ENCODE data around the gene PRPF31.

PRPF31 gene

DNA sequence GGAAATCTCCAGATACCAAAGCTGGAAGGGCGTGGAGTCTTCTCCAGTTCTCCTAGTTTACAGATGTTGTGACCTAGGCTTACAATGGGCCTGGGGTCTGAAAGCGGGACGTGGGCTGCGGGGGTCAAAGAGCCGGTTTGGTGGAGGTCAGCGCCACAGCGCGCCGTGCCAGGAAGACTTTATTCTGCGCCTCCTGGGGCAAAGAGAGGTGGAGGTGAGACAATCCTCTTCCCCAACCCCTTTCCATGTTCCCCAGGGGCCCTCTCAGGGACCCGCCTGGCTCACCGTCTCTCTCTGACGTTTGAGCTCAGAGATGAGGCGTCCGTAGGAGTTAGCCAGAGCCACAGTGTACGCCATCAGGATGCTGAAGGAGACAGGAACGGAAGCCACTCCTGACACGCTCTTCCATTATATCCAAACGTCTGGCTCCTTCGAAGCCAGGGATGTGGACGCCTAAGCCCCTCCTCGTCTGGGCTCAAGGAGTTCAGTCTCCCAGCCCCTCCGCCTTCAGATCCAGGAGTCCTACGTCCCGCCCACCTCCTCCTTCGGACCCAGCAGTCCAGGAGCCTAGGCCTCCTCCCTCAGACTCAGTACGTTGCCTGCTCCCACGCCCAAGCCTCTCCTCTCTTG is 44.7 kb downstream of the PRPF31 start:
- Histone ChIP-seq H4K8ac (ENCODE audit: low read depth, low read length) (no peak overlapping the region), H3K14ac (ENCODE audit: low read length) (no peak overlapping the region), H3K4me3 (ENCODE audit: low read length in 2 of 2) (peak overlapping the region; percentile 62 to 79), H3K23ac (ENCODE audit: low read depth, low read length, poor library complexity) (peak overlapping the region; percentile 13), H2AK5ac (ENCODE audit: low read depth, low read length) (peak overlapping the region; percentile 58), H2BK15ac (ENCODE audit: low read length) (peak overlapping the region; percentile 10), H3K9me3 (replicated peaks in 1 of 2; ENCODE audit: control insufficient read depth in 2 of 2, insufficient read depth in 1 of 2, low read depth in 1 of 2, low read length in 2 of 2) (peaks cover 12 to 20% of the 10 kb centered on the region in 2 donors), H3K36me3 (replicated peaks in 1 of 2; ENCODE audit: control insufficient read depth in 2 of 2, insufficient read depth in 2 of 2, low read length in 2 of 2) (peaks cover 18 to 34% of the 10 kb centered on the region in 2 donors), H3K9ac (ENCODE audit: low read depth, low read length, poor library complexity) (peak overlapping the region; percentile 86), H3K18ac (ENCODE audit: low read length) (peak overlapping the region; percentile 74), H2AFZ (ENCODE audit: low read length) (peak overlapping the region; percentile 91), H2BK5ac (ENCODE audit: low read length) (no peak overlapping the region), H4K91ac (ENCODE audit: low read depth, low read length, poor library complexity) (no peak overlapping the region), H3K4me1 (ENCODE audit: control insufficient read depth in 2 of 2, insufficient read depth in 1 of 2, low read depth in 1 of 2, low read length in 2 of 2) (peaks cover 12 to 14% of the 10 kb centered on the region in 2 donors), H3K27me3 (ENCODE audit: control insufficient read depth in 3 of 3, insufficient read depth in 3 of 3, low read depth in 1 of 3, low read length in 3 of 3) (peaks cover 0 to 3% (median 0%) of the 10 kb centered on the region in 3 experiments), H3K4ac (ENCODE audit: low read length) (no peak overlapping the region), H3K79me1 (ENCODE audit: low read depth, low read length) (no peaks in the 10 kb centered on the region), H2BK120ac (ENCODE audit: low read depth, low read length) (no peak overlapping the region), H3K4me2 (ENCODE audit: insufficient read depth, low read length, poor library complexity, severe bottlenecking) (peak overlapping the region; percentile 85), H3K27ac (replicated peaks; ENCODE audit: low read length) (peak overlapping the region; percentile 51), H2BK12ac (ENCODE audit: low read length) (no peak overlapping the region)
- DNase-seq (ENCODE audit: low spot score) = no peak
- WGBS, 2 donors (ENCODE audit: extremely low coverage in 2 of 2, insufficient read length in 2 of 2, insufficient replicate concordance in 1 of 2) = no CpG with 5 or more reads among the region's 28 CpGs

DNA sequence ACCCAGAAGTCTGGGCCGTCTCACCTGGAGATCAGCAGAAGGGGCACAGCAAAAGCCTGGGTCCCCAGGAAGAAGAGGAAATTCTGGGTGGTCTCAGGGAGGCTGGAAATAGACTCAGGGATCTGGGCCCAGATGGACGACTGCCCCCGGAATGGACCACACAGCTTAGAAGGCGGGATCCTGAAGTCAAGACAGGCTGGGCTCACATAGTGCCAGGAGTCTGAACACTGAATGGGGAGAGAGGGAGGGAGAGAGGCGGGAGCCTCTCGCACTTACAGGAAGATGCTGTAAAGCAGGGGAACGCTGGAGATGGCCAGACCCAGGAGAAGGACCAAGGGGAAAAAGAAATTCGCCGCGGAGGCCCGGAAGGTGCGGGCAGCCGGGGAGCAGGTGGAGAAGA is 45.3 kb downstream of the PRPF31 start:
- Histone ChIP-seq H2AK5ac (ENCODE audit: low read depth, low read length) (peak overlapping the region; percentile 58), H3K4me2 (ENCODE audit: insufficient read depth, low read length, poor library complexity, severe bottlenecking) (peak overlapping the region; percentile 85), H3K4me1 (ENCODE audit: control insufficient read depth in 2 of 2, insufficient read depth in 1 of 2, low read depth in 1 of 2, low read length in 2 of 2) (peaks cover 12 to 14% of the 10 kb centered on the region in 2 donors), H3K23ac (ENCODE audit: low read depth, low read length, poor library complexity) (peak overlapping the region; percentile 13), H3K27me3 (ENCODE audit: control insufficient read depth in 3 of 3, insufficient read depth in 3 of 3, low read depth in 1 of 3, low read length in 3 of 3) (peaks cover 0 to 3% (median 0%) of the 10 kb centered on the region in 3 experiments), H3K18ac (ENCODE audit: low read length) (no peak overlapping the region), H2BK5ac (ENCODE audit: low read length) (no peak overlapping the region), H4K8ac (ENCODE audit: low read depth, low read length) (no peak overlapping the region), H2BK12ac (ENCODE audit: low read length) (no peak overlapping the region), H4K91ac (ENCODE audit: low read depth, low read length, poor library complexity) (no peak overlapping the region), H3K36me3 (replicated peaks in 1 of 2; ENCODE audit: control insufficient read depth in 2 of 2, insufficient read depth in 2 of 2, low read length in 2 of 2) (peaks cover 17 to 29% of the 10 kb centered on the region in 2 donors), H3K14ac (ENCODE audit: low read length) (no peak overlapping the region), H3K79me1 (ENCODE audit: low read depth, low read length) (no peaks in the 10 kb centered on the region), H2BK120ac (ENCODE audit: low read depth, low read length) (no peak overlapping the region), H3K9me3 (replicated peaks in 1 of 2; ENCODE audit: control insufficient read depth in 2 of 2, insufficient read depth in 1 of 2, low read depth in 1 of 2, low read length in 2 of 2) (peaks cover 14 to 20% of the 10 kb centered on the region in 2 donors), H2AFZ (ENCODE audit: low read length) (peak overlapping the region; percentile 91), H2BK15ac (ENCODE audit: low read length) (no peak overlapping the region), H3K4me3 (ENCODE audit: low read length in 2 of 2) (peak overlapping the region; percentile 62 to 79), H3K4ac (ENCODE audit: low read length) (no peak overlapping the region), H3K27ac (replicated peaks; ENCODE audit: low read length) (no peak overlapping the region), H3K9ac (ENCODE audit: low read depth, low read length, poor library complexity) (no peak overlapping the region)
- DNase-seq (ENCODE audit: low spot score) = no peak
- WGBS, 2 donors (ENCODE audit: extremely low coverage in 2 of 2, insufficient read length in 2 of 2, insufficient replicate concordance in 1 of 2) = no CpG with 5 or more reads among the region's 13 CpGs

DNA sequence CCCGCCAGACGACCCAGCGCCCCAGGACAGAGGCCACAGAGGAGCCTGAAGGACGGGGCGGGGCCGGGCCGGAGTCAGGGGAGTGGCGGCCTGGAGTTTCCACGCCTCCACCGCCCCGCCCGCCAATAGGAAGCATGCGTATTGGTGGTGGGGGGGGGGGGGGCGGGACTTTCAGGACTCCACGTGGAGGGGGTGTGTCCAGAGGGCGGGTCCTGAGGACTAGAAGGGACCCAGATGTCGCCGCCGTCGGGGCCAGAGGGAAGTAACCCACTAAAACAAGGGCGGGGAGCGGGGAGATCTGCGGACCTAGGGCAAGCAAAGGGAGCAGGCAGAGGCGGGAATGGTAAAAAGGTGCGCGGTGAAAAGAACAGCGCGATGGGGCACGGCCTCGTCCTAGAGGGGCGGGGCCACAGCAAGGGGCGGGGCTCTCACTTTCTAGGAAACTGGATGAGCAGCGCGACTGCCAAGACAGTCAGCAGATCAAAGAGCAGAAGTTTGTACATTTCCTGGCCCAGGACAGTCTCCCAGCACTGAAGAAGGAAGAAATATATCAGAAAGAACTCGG is 46.8 kb downstream of the PRPF31 start:
- Histone ChIP-seq H2AK5ac (ENCODE audit: low read depth, low read length) (no peak overlapping the region), H4K8ac (ENCODE audit: low read depth, low read length) (no peak overlapping the region), H3K4me1 (ENCODE audit: control insufficient read depth in 2 of 2, insufficient read depth in 1 of 2, low read depth in 1 of 2, low read length in 2 of 2) (peaks cover 12 to 14% of the 10 kb centered on the region in 2 donors), H2AFZ (ENCODE audit: low read length) (no peak overlapping the region), H3K36me3 (replicated peaks in 1 of 2; ENCODE audit: control insufficient read depth in 2 of 2, insufficient read depth in 2 of 2, low read length in 2 of 2) (peaks cover 6 to 15% of the 10 kb centered on the region in 2 donors), H2BK120ac (ENCODE audit: low read depth, low read length) (no peak overlapping the region), H3K14ac (ENCODE audit: low read length) (no peak overlapping the region), H3K4me2 (ENCODE audit: insufficient read depth, low read length, poor library complexity, severe bottlenecking) (peak overlapping the region; percentile 18), H2BK15ac (ENCODE audit: low read length) (no peak overlapping the region), H3K27me3 (ENCODE audit: control insufficient read depth in 3 of 3, insufficient read depth in 3 of 3, low read depth in 1 of 3, low read length in 3 of 3) (peaks cover 0 to 3% (median 0%) of the 10 kb centered on the region in 3 experiments), H3K23ac (ENCODE audit: low read depth, low read length, poor library complexity) (no peak overlapping the region), H3K18ac (ENCODE audit: low read length) (no peak overlapping the region), H2BK5ac (ENCODE audit: low read length) (no peak overlapping the region), H3K27ac (replicated peaks; ENCODE audit: low read length) (no peak overlapping the region), H3K9me3 (replicated peaks in 1 of 2; ENCODE audit: control insufficient read depth in 2 of 2, insufficient read depth in 1 of 2, low read depth in 1 of 2, low read length in 2 of 2) (peaks cover 14 to 20% of the 10 kb centered on the region in 2 donors), H2BK12ac (ENCODE audit: low read length) (no peak overlapping the region), H4K91ac (ENCODE audit: low read depth, low read length, poor library complexity) (no peak overlapping the region), H3K79me1 (ENCODE audit: low read depth, low read length) (no peaks in the 10 kb centered on the region), H3K4ac (ENCODE audit: low read length) (no peak overlapping the region), H3K4me3 (ENCODE audit: low read length in 2 of 2) (no peak overlapping the region), H3K9ac (ENCODE audit: low read depth, low read length, poor library complexity) (no peak overlapping the region)
- no CpG with 5 or more reads among the region's 35 CpGs for WGBS, 2 donors (ENCODE audit: extremely low coverage in 2 of 2, insufficient read length in 2 of 2, insufficient replicate concordance in 1 of 2)
- no peak for DNase-seq (ENCODE audit: low spot score)

DNA sequence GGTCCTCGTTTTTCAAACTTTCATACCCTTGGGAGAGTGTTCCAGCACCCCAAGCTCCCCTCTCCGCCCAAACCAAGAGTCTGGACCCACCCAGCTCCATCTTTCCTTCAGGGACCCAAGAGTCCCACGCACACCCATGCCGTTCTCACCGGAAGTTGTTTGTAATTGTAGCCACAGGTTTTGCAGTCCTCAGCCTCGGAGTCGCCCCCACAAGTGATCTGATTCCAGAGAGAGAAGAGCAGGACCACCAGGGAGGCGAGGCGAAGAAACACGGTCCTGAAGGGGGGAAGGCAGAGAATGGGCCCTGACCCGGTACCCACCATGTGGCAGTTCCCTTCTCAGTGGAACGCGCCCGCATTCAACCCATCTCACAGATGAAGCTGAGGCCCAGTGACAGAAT is 47.3 kb downstream of the PRPF31 start:
- Histone ChIP-seq H3K4me2 (ENCODE audit: insufficient read depth, low read length, poor library complexity, severe bottlenecking) (no peak overlapping the region), H3K9me3 (replicated peaks in 1 of 2; ENCODE audit: control insufficient read depth in 2 of 2, insufficient read depth in 1 of 2, low read depth in 1 of 2, low read length in 2 of 2) (peaks cover 14 to 20% of the 10 kb centered on the region in 2 donors), H2AK5ac (ENCODE audit: low read depth, low read length) (no peak overlapping the region), H2AFZ (ENCODE audit: low read length) (no peak overlapping the region), H3K23ac (ENCODE audit: low read depth, low read length, poor library complexity) (no peak overlapping the region), H2BK120ac (ENCODE audit: low read depth, low read length) (no peak overlapping the region), H2BK5ac (ENCODE audit: low read length) (no peak overlapping the region), H4K91ac (ENCODE audit: low read depth, low read length, poor library complexity) (no peak overlapping the region), H3K79me1 (ENCODE audit: low read depth, low read length) (no peaks in the 10 kb centered on the region), H4K8ac (ENCODE audit: low read depth, low read length) (no peak overlapping the region), H3K36me3 (replicated peaks in 1 of 2; ENCODE audit: control insufficient read depth in 2 of 2, insufficient read depth in 2 of 2, low read length in 2 of 2) (peaks cover 5 to 9% of the 10 kb centered on the region in 2 donors), H3K4me1 (ENCODE audit: control insufficient read depth in 2 of 2, insufficient read depth in 1 of 2, low read depth in 1 of 2, low read length in 2 of 2) (peaks cover 12 to 14% of the 10 kb centered on the region in 2 donors), H2BK12ac (ENCODE audit: low read length) (no peak overlapping the region), H2BK15ac (ENCODE audit: low read length) (no peak overlapping the region), H3K4ac (ENCODE audit: low read length) (no peak overlapping the region), H3K9ac (ENCODE audit: low read depth, low read length, poor library complexity) (no peak overlapping the region), H3K27ac (replicated peaks; ENCODE audit: low read length) (no peak overlapping the region), H3K14ac (ENCODE audit: low read length) (no peak overlapping the region), H3K4me3 (ENCODE audit: low read length in 2 of 2) (no peak overlapping the region), H3K18ac (ENCODE audit: low read length) (no peak overlapping the region), H3K27me3 (ENCODE audit: control insufficient read depth in 3 of 3, insufficient read depth in 3 of 3, low read depth in 1 of 3, low read length in 3 of 3) (peaks cover 0 to 3% (median 0%) of the 10 kb centered on the region in 3 experiments)
- WGBS, 2 donors (ENCODE audit: extremely low coverage in 2 of 2, insufficient read length in 2 of 2, insufficient replicate concordance in 1 of 2) = no CpG with 5 or more reads among the region's 14 CpGs
- DNase-seq (ENCODE audit: low spot score) = no peak

Measured in neuronal stem cell (in vitro differentiated cells).